ENCODE results near the gene LIAS. TPM values are rescaled to one million over a fixed set of nuclear protein-coding genes. Genes with fewer than 3 reads are reported as not detected.

LIAS gene
- total RNA-seq, 2 experiments from 2014 or later: 14.5 to 16.6 TPM

DNA sequence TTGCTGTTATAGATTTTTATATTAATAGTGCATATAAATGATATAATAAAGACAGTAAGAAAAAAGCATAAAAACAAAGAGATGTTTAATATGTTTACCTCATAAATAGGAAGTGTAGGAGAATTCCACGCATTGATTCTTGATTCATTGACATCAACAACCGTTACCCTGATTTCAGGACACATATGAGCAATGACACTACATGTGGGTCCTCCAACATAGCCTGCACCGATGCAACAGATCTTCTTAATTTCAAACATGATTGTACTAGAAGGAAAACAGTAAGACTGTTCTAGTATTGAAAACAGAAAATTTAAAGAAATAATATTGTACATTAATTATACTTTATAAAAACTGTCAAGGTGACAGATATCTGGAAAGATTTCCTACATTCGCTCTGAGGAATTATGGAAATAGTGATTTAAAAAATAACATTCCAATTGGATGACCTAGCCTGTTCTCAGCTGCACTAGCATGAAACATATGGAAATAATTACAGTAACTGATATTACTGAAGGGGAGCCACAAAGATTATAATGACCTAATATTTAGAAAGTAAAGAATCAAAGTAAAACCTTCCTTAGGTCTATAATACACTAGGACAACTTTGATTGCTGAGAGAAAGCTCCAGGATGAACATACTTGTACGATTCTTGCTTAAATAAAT lies 62.5 kb downstream of the LIAS start:
- Mint-ChIP-seq H3K36me3 (peaks cover 2% of the 10 kb centered on the region), H3K4me1 (peaks cover 6% of the 10 kb centered on the region), H3K27ac (no peak overlapping the region), H3K9me3 (ENCODE audit: low read depth) (no peaks in the 10 kb centered on the region), H3K4me3 (no peak overlapping the region), H3K27me3 (no peaks in the 10 kb centered on the region)
- no peak for ATAC-seq
- no peak for DNase-seq
- CTCF ChIA-PET: no interaction called here

DNA sequence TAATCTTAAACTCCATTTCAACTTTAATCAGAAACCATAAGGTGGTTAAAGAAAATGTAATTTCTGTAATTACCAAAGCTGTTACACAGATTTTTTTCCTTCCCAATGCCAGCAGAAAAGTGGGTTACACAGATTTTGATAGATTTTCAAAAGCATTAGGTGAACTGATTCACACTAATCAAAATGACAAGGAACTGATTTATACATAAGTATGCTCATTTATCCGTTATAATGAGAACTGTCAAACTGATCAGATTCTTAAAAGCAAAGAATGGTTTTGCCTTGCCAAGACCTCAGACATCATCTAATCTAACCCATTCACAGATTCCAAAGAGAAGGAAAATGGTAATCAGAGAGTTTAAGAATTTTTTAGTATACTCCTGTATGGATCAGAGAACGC lies 63.2 kb downstream of the LIAS start:
- no peaks in the 10 kb centered on the region for H3K9me3 Mint-ChIP-seq (ENCODE audit: low read depth)
- CTCF ChIA-PET: interaction anchor here (0.7 kb wide), 1 partner anchor 63 kb away, joined by 3 read pairs; the partner anchor contains the start of genes LIAS and RPL9
- H3K4me3 Mint-ChIP-seq: no peak overlapping the region
- peaks cover 9% of the 10 kb centered on the region for H3K4me1 Mint-ChIP-seq
- no peaks in the 10 kb centered on the region for H3K36me3 Mint-ChIP-seq
- DNase-seq: no peak
- H3K27me3 Mint-ChIP-seq: no peaks in the 10 kb centered on the region
- no peak for ATAC-seq
- no peak overlapping the region for H3K27ac Mint-ChIP-seq

DNA sequence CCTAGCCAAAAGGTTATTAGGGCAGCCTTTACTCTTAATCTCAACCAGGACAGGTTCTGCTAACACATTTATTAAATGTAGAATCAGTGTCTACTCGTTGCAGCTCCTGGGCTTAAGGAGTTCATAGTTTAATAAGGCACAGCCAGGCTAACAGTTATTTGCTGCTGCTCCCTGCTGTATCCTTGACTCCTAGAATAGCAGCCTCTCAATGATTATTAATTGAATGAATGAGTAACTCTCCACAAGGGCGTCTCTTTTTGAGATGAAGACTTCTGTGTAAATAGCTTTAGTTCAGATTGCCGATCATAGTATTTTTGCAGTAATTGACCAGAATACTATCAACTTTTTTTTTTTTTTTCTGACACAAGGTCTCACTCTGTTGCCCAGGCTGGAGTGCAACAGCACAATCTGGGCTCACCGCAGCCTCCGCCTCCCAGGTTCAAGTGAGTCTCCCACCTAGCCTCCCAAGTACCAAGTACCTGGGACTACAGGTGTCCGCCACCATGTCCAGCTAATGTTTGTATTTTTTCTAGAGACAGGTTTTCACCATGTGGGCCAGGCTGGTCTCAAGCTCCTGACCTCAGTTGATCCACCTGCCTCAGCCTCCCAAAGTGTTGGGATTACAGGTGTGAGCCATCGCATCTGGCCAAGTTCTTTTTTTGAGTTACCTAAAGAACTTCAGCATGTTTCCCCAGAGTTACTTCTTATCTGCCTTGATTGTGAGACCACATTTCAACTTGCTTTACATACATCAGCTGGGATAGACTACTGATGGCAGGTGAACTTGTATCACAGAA lies 65.5 kb downstream of the LIAS start:
- Mint-ChIP-seq H3K36me3 (no peaks in the 10 kb centered on the region), H3K9me3 (ENCODE audit: low read depth) (no peaks in the 10 kb centered on the region), H3K27ac (no peak overlapping the region), H3K27me3 (no peaks in the 10 kb centered on the region), H3K4me1 (peaks cover 16% of the 10 kb centered on the region), H3K4me3 (no peak overlapping the region)
- ATAC-seq: no peak
- no peak for DNase-seq
- CTCF ChIA-PET: interaction anchor here (0.6 to 0.9 kb wide), 2 partner anchors 34 to 55 kb away, joined by 3 read pairs; no protein-coding TSS in a partner anchor

DNA sequence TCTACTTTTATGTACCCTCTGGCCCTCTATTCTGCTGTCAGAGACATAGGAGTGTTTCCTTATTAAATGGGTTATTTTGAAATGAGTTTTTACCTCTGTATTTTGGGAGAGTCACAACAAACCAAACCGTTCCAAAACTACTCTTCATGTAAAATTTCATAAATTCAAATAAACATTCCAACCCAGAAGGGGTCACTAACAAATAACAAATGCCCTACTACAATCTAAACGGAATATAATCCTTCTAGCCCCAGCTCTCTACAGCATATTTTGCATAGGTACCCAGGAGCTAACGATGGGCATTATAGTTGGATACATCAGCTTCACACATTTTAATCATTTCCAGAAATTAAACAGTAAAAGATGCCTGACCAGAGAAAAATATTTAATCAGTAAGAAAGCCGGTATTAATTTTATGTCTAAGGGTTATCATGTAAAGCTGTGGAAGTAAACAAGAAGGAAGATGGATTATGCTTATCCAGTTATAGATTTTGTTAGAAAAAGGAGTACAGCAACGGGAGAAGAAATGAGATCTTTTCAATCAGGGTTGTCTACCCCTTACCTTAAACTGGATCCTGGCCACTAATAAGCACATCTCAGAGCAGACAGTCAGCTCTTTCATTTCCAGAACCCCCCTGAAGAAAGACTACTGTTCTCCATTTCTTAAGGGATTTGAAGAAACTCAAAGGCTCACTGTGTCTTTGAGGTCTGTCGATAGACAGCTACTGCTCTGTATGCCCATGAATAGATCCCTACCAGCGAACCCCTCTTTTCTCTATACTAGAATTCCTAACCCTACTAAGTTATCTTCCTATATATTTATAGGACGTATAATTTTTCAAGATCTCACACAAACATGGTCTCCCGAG lies 67.2 kb downstream of the LIAS start:
- H3K27me3 Mint-ChIP-seq: no peaks in the 10 kb centered on the region
- peak overlapping the region; percentile 96 for H3K4me3 Mint-ChIP-seq
- H3K27ac Mint-ChIP-seq: peak overlapping the region; percentile 80

DNA sequence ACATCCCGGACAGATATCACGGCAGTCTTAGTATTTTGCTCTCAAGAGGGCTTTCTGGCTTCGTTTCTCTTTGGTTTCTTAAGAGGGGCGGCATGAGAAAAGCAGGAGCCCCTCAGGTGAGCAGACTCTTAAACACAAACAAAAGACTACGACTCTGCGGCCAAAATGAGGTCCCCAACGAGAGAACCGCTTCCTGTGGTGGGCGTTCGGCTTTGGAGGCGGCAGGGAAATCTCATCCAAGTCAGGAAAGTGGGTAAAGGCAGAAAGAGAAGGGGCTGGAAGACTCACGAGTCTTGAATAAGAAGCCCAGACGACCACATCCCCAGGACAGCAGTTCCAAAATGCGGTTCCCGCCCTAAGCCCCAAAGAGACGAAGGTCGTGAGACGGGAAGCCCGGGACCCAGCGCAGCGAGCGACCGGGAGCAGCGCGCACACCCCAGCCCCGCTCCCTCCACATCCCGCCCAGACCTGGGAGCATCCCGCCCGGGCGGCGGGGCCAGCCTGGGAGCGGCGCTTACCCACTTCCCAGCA lies 68.0 kb downstream of the LIAS start:
- ATAC-seq: no peak
- Mint-ChIP-seq H3K27me3 (no peaks in the 10 kb centered on the region), H3K9me3 (ENCODE audit: low read depth) (peaks cover 6% of the 10 kb centered on the region), H3K27ac (peak overlapping the region; percentile 89), H3K36me3 (peaks cover 16% of the 10 kb centered on the region), H3K4me3 (peak overlapping the region; percentile 96), H3K4me1 (peaks cover 16% of the 10 kb centered on the region)
- CTCF ChIA-PET: interaction anchor here (0.6 to 1.9 kb wide), 6 partner anchors 10 to 171 kb away, joined by 3 to 12 read pairs (median 4); partner anchors contain the start of genes LIAS and SMIM14
- DNase-seq: peak; percentile 67

More for the DNA sequence above, 67.2 kb downstream of the LIAS start:
- H3K9me3 Mint-ChIP-seq (ENCODE audit: low read depth): peaks cover under 1% of the 10 kb centered on the region
- H3K36me3 Mint-ChIP-seq: peaks cover 9% of the 10 kb centered on the region
- CTCF ChIA-PET: interaction anchor here (1.9 kb wide), 2 partner anchors 57 to 67 kb away, joined by 4 to 12 read pairs; partner anchors contain the start of gene LIAS
- peaks cover 16% of the 10 kb centered on the region for H3K4me1 Mint-ChIP-seq
- DNase-seq (no peak), ATAC-seq (no peak)

DNA sequence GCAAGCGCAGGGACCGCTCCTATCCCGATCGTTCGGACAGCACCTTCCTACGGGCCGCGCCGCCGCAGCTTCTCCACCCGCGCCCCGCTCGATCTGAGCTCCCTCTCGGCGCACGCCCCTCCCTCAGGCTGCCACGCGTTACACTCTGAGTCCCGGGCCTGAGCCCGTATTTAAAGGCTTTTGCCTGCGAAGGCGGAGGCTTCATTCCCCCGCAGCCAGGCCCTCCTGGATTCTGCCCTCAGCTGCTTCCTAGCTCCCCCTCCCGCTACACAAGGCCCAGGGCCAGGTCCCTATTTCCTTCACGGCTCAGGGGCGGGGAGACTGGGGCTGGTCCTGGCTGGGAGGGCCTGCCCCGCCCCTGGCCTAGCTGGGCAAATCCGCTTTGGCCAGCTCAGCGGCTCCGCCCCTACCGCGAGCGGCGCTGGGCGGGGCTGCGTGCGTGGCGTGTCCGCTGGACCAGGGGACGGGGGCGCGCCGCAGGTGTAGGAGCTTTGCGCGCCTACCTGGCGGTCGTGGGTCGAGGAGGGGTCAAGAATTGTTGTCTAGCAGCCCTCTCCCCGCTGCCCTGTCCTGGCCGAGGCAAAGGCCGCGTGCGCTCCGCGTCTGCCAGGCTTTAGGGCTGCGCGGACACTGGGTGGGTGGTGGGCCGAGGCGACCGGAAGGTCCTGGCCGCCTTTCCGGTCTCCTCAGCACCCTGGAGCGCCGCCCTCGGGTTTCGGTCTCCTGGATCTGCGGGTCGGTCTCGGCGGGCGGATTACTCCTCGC lies 68.6 kb downstream of the LIAS start, which contains the start of gene UGDH:
Gene UGDH (minus strand): TSS at position 144 of the 765 bp plus-strand sequence. CDS start 5,927 bp downstream, outside the sequence.
- ATAC-seq: peak; percentile 99

DNA sequence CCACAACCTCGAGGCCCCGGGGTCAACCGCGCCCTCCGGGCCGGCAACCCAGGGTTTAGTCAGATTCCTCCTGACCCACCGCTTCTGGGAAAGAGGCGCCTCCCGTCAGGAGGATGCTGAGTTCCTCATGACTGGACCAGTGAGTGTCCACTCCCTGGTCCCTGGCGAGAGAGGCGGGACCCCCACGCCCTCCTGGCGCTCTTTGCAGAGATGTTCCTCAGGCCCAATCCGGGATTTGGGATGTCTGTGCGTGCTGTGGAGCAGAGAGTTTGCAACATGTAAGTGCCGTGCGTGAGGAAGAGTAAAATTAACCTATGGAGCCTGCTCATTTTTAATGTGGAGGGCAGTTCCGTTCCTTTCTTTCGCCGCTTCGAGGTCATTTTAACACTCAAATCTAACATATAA lies 69.2 kb downstream of the LIAS start:
- Mint-ChIP-seq H3K36me3 (peaks cover 25% of the 10 kb centered on the region), H3K27me3 (no peaks in the 10 kb centered on the region), H3K27ac (no peak overlapping the region), H3K9me3 (ENCODE audit: low read depth) (peaks cover 11% of the 10 kb centered on the region), H3K4me1 (peaks cover 16% of the 10 kb centered on the region), H3K4me3 (peak overlapping the region; percentile 96)
- DNase-seq (no peak), ATAC-seq (no peak)
- CTCF ChIA-PET: no interaction called here

More for the DNA sequence above, 68.6 kb downstream of the LIAS start, which contains the start of gene UGDH:
- Mint-ChIP-seq H3K9me3 (ENCODE audit: low read depth) (peaks cover 9% of the 10 kb centered on the region), H3K4me1 (peaks cover 16% of the 10 kb centered on the region), H3K4me3 (peak within 1 kb of the TSS; percentile 96), H3K27me3 (no peaks in the 10 kb centered on the region), H3K36me3 (peaks cover 22% of the 10 kb centered on the region), H3K27ac (peak within 1 kb of the TSS; percentile 89)
- DNase-seq: peak; percentile 94
- CTCF ChIA-PET: interaction anchor here (0.6 to 1.9 kb wide), 6 partner anchors 9 to 172 kb away, joined by 3 to 12 read pairs (median 4); partner anchors contain the start of genes LIAS and SMIM14

Small RNA genes within 50 kb of the gene (microRNA-seq; reads per million reads assigned to microRNA genes)
- not detected for gene MIR5591

Other genes with a start within 250 kb of the LIAS start
- gene RFC1, start 92.7 kb upstream of the LIAS start, total RNA-seq: 10 to 100 TPM; 72.1 to 94.7 TPM
- not detected for gene KLB, start 52.1 kb upstream of the LIAS start, total RNA-seq
- 100 to 1,000 TPM; 713 to 900 TPM for gene RPL9, start 134 bp upstream of the LIAS start, total RNA-seq
- gene UGDH, start 68.4 kb downstream of the LIAS start, total RNA-seq: 10 to 100 TPM; 11.9 to 20.2 TPM
- gene SMIM14, start 179.8 kb downstream of the LIAS start, total RNA-seq: 1 to 10 TPM; 1.8 to 3.3 TPM
- gene UBE2K, start 239.1 kb downstream of the LIAS start, total RNA-seq: 10 to 100 TPM; 75.4 to 90.4 TPM

All from activated CD8-positive, alpha-beta memory T cell treated with anti-CD3 and anti-CD28 coated beads, Interleukin-2, amount 10 ng/mL, durations not matched to agents 7 days and 5 days (primary cell).